GM19395 (cell line): Measurements from ENCODE around the gene EEF2K.

Experiments
- ATAC-seq: cut with Tn5 transposase; IDR thresholded peaks from one replicate; pipeline ENCODE4 v1.9.1; 2021; ENCODE audit warnings: mild to moderate bottlenecking, moderate library complexity; ENCODE audit not compliant: unreplicated experiment

The EEF2K gene

DNA sequence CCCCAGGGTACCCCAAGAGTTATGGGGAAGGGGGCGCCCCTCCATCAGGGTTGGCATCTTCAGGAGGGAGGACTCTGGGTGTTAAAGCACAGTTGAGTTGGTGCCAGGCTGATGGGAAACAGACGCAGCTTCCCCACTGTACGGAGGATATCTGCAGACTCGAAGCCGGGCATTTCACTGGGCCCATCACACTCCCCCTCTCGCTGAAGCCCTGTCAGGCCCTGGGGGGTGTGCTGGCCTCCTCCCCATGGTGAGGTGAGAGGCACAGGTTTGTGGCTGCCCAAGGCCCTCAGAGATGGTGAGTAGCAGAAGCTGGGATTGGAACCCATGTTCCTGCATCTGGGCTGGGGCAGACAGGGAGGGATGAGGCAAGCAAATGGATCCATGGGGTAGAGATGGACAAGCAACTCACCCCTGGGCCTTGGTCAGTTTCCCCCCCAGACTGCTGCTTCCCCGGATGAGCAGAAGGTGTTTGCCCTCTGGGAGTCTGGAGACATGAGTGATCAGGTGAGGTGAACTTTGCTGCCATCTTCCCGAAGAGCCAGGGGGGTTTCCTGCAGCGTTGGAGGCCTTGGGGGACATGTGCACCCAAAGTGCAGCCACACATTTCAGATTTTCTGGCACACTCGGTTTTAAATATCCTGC lies 122.1 kb downstream of the EEF2K start:
- no peak for ATAC-seq

- no peak for ATAC-seq
Observed at GRCh38 chr16:22329199-22329695, 123.2 kb downstream of the EEF2K start.

- no peak for ATAC-seq
Observed at GRCh38 chr16:22330326-22330725, 124.2 kb downstream of the EEF2K start.

GRCh38 chr16:22333457-22333994 lies 127.4 kb downstream of the EEF2K start:
- ATAC-seq: no peak

DNA sequence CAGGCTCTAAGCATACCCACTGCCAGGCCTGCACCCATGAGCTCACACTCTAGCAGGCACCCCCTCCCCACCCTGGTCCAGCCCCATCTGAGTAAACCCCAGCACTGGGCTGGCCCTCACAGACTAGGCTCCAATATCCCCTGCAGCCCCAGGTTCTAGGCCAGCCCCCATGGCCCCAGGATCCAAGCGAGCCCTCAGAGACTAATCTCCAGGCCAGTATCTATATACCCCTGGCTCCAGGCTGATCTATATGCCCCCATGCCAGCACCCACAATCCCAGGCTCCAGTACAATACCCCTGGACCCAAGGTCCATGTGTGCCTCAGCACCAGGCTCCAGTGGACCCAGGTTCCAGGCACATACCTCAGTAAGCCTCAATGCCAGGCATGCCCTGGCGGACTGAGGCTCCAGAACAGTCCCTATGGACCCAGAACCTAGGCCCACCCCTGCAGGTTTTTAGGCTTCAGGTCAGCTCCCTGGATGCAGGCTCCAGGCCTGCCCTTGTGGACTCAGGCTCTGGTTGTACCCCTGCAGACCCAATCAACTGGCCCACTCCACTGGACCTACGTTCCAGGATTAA lies 129.7 kb downstream of the EEF2K start:
- no peak for ATAC-seq

DNA sequence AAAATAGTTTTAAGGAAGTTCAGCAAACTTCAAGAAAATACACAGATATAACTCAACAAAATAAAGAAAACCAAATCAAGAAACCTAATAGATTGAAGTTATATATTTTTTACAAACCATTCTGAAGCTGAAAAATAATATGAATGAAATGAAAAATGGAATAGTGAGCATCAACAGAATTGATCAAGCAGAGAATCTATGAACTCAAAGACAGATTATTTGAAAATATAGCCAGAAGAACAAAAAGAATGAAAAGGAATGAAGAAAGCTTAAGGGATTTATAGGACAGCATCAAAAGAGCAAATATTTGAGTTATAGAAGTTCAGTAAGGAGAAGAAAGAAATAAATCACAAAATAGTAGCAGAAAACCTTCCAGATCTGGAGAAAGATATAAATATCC lies 130.5 kb downstream of the EEF2K start:
- ATAC-seq: no peak

DNA sequence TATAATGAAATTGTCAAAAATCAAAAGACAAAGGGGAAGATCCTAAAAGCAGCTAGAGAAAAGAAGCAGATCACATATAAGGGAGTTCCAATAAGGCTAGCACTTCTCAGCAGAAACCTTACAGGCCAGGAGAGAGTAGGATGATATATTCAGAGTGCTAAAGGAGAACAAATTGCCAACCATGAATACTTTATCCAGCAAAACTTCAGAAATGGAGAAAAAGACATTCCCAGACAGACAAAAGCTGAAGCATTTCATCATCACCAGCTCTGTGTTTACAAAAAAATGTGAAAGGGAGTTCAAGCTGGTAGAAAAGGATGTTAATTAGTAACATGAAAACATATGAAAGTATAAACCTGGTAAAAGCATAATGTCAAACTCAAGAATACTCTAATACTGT lies 131.0 kb downstream of the EEF2K start:
- ATAC-seq: no peak

DNA sequence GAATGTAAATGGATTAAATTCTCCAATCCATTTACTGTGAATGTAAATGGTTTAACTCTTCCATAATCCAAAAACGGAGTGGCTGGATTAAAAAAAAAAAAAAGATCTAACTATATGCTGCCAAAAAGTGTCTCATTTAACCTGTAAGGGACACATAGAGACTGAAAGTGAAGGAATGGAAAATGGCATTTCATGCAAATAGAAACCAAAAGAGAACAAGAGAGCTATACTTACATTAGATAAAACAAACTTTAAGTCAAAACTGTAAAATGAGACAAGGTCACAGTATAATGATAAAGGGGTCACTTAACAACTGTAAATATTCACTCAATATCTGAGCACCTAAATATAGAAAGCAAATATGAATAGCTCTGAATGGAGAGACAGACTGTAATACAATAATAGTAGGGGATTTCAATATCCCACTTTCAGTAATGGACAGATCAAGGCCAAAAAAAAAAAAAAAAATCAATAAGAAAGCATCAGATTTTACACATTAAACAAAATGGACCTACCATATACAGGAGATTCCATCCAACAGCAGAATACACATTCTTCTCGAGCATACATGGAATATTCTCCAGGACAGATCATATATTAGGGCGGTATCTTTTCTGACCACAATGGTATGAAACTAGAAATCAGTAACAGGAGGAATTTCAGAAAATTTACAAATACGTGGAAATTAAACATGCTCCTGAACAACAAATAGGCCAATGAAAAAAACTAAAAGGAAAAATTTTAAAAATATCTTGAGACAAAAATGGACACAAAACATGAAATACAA lies 132.0 kb downstream of the EEF2K start:
- no peak for ATAC-seq
